GM23338 (cell line): ENCODE data around the gene SIDT1. TPM values are rescaled to one million over a fixed set of nuclear protein-coding genes. Genes with fewer than 3 reads are reported as not detected.

Experiments
- ATAC-seq: fragments of 200-7000 bp; cut with Tn5 transposase; 3 replicates; pipeline ENCODE4 v1.9.1; 2020
- DNase-seq: peaks from one replicate; pipeline ENCODE4 v3.0.0-alpha.2; 2015; ENCODE audit warnings: low spot score
- H2AFZ ChIP-seq: fragments of 200-600 bp; sonication (generic); 2 replicates; pipeline ENCODE4 v1.8.0; 2016; ENCODE audit warnings: antibody characterized with exemption, mild to moderate bottlenecking, moderate library complexity
- H3F3A ChIP-seq: fragments of 200-600 bp; sonication (generic); replicated peaks from 2 replicates; pipeline ENCODE4 v1.8.0; 2017; ENCODE audit warnings: antibody characterized with exemption, mixed run types, low read depth
- H3K27ac ChIP-seq: fragments of 200-600 bp; sonication (generic); 2 replicates; pipeline ENCODE4 v1.6.1; 2016; ENCODE audit warnings: low read depth
- H3K27me3 ChIP-seq: fragments of 200-600 bp; sonication (generic); 2 replicates; pipeline ENCODE4 v1.8.0; 2016; ENCODE audit warnings: mild to moderate bottlenecking, mixed run types, moderate library complexity; ENCODE audit not compliant: insufficient read depth
- H3K36me3 ChIP-seq: fragments of 200-600 bp; sonication (generic); 2 replicates; pipeline ENCODE4 v1.8.0; 2016; ENCODE audit warnings: mild to moderate bottlenecking; ENCODE audit not compliant: insufficient read depth
- H3K4me1 ChIP-seq: fragments of 200-600 bp; sonication (generic); 2 replicates; pipeline ENCODE4 v1.8.0; 2016; ENCODE audit warnings: mild to moderate bottlenecking, moderate library complexity; ENCODE audit not compliant: insufficient read depth
- H3K4me2 ChIP-seq: fragments of 200-600 bp; sonication (generic); 2 replicates; pipeline ENCODE4 v1.7.1; 2017; ENCODE audit warnings: mixed run types
- H3K4me3 ChIP-seq: fragments of 200-600 bp; sonication (generic); 2 replicates; pipeline ENCODE4 v1.6.1; 2016; ENCODE audit warnings: mixed run types
- H3K79me2 ChIP-seq: fragments of 200-600 bp; sonication (generic); replicated peaks from 2 replicates; pipeline ENCODE4 v1.8.0; 2017; ENCODE audit warnings: mild to moderate bottlenecking; ENCODE audit not compliant: insufficient read depth
- H3K9me2 ChIP-seq: fragments of 200-600 bp; sonication (generic); 2 replicates; pipeline ENCODE4 v1.8.0; 2017; ENCODE audit not compliant: insufficient read depth
- H4K20me1 ChIP-seq: fragments of 200-600 bp; sonication (generic); replicated peaks from 2 replicates; pipeline ENCODE4 v1.8.0; 2017; ENCODE audit warnings: mild to moderate bottlenecking; ENCODE audit not compliant: insufficient read depth
- H3K27ac Mint-ChIP-seq: 2 replicates; pipeline ENCODE4 v1.8.0; 2020; ENCODE audit warnings: inconsistent platforms, mild to moderate bottlenecking, moderate library complexity, mixed read lengths
- H3K27me3 Mint-ChIP-seq: 3 replicates; pipeline ENCODE4 v1.8.0; 2022; ENCODE audit warnings: low read depth, mild to moderate bottlenecking, moderate library complexity, mixed read lengths, inconsistent platforms; ENCODE audit not compliant: insufficient read depth, poor library complexity
- H3K36me3 Mint-ChIP-seq: 3 replicates; pipeline ENCODE4 v1.8.0; 2021; ENCODE audit warnings: low read depth, mild to moderate bottlenecking, inconsistent platforms, moderate library complexity, mixed read lengths
- H3K4me1 Mint-ChIP-seq: 3 replicates; pipeline ENCODE4 v1.8.0; 2020; ENCODE audit warnings: mild to moderate bottlenecking, inconsistent platforms, mixed read lengths
- H3K4me3 Mint-ChIP-seq: 3 replicates; pipeline ENCODE4 v1.8.0; 2021; ENCODE audit warnings: moderate library complexity, mild to moderate bottlenecking, inconsistent platforms, mixed read lengths
- H3K9me3 Mint-ChIP-seq: 3 replicates; pipeline ENCODE4 v1.8.0; 2020; ENCODE audit warnings: moderate library complexity, mild to moderate bottlenecking, inconsistent platforms, mixed read lengths
- CREB1 ChIP-seq: fragments of 250-450 bp; sonication (Bioruptor Pico); IDR thresholded peaks from 2 replicates; pipeline ENCODE4 v1.5.0; 2020; ENCODE audit warnings: low read depth, mild to moderate bottlenecking, moderate library complexity
- ETS1 ChIP-seq: IDR thresholded peaks from 2 replicates; pipeline ENCODE4 v1.6.1; 2016; ENCODE audit warnings: antibody characterized with exemption
- EZH2 ChIP-seq: fragments of 200-600 bp; sonication (generic); IDR thresholded peaks from one replicate; pipeline ENCODE4 v1.8.0; 2017; ENCODE audit warnings: antibody characterized with exemption, mild to moderate bottlenecking, low read depth; ENCODE audit not compliant: unreplicated experiment
- EZH2phosphoT487 ChIP-seq: fragments of 200-600 bp; sonication (generic); IDR thresholded peaks from one replicate; pipeline ENCODE4 v1.8.1; 2018; ENCODE audit warnings: antibody characterized with exemption; ENCODE audit not compliant: unreplicated experiment
- JUNB ChIP-seq: IDR thresholded peaks from one replicate; pipeline ENCODE4 v1.6.1; 2016; ENCODE audit warnings: antibody characterized with exemption; ENCODE audit not compliant: unreplicated experiment
- NANOG ChIP-seq: IDR thresholded peaks from 2 replicates; pipeline ENCODE4 v1.6.1; 2016; ENCODE audit warnings: antibody characterized with exemption, borderline replicate concordance
- POLR2AphosphoS5 ChIP-seq: IDR thresholded peaks from 2 replicates; pipeline ENCODE4 v1.6.1; 2016; ENCODE audit warnings: antibody characterized with exemption, low read depth
- REST ChIP-seq: IDR thresholded peaks from one replicate; pipeline ENCODE4 v1.6.1; 2018; ENCODE audit warnings: antibody characterized with exemption; ENCODE audit not compliant: unreplicated experiment
- STAT1 ChIP-seq: IDR thresholded peaks from one replicate; pipeline ENCODE4 v1.6.1; 2016; ENCODE audit warnings: antibody characterized with exemption; ENCODE audit not compliant: unreplicated experiment
- ZNF114 ChIP-seq: fragments of 250-450 bp; sonication (Bioruptor Pico); IDR thresholded peaks from 2 replicates; pipeline ENCODE4 v1.5.0; 2020; ENCODE audit warnings: mild to moderate bottlenecking, moderate library complexity
- ZNF331 ChIP-seq: fragments of 250-450 bp; sonication (Bioruptor Pico); IDR thresholded peaks from 2 replicates; pipeline ENCODE4 v1.5.0; 2020; ENCODE audit warnings: low read depth, mild to moderate bottlenecking, moderate library complexity
- ZNF462 ChIP-seq: fragments of 250-450 bp; sonication (Bioruptor Pico); IDR thresholded peaks from 2 replicates; pipeline ENCODE4 v1.5.0; 2020; ENCODE audit warnings: mild to moderate bottlenecking, moderate library complexity
- polyA plus RNA-seq: library from polyadenylated mRNA; unstranded; fragments of >200 nt; fragmentation: Nextera tagmentation; extraction: Ambion mirVana; gene quantifications from 2 replicates; pipeline ENCODE4 v1.2.1, GENCODE V29; 2016
- total RNA-seq: library from RNA; depleted of rRNA; stranded (reverse); fragments of >200 nt; shearing (Covaris generic); gene quantifications from 2 replicates; pipeline ENCODE4 v1.2.3, GENCODE V29; 2014

Gene SIDT1
- total and polyA plus RNA-seq, 2 experiments from 2014 or later = 0.10 TPM; not detected in 1

GRCh38 chr3:113607219-113607596 is 74.9 kb downstream of the SIDT1 start (continued):
- no peak for TF ChIP-seq STAT1
- no peak for TF ChIP-seq NANOG
- no peak for TF ChIP-seq JUNB

GRCh38 chr3:113614402-113614801 is 82.0 kb downstream of the SIDT1 start:
- no peak overlapping the region for H3K4me2 ChIP-seq
- H3K27me3 ChIP-seq = no peaks in the 10 kb centered on the region
- H3K36me3 Mint-ChIP-seq = no peaks in the 10 kb centered on the region
- TF ChIP-seq REST (no peak), POLR2AphosphoS5 (no peak), ZNF114 (no peak), CREB1 (CRISPR knock-in tag) (no peak), ZNF462 (CRISPR knock-in tag) (no peak), ETS1 (no peak), EZH2phosphoT487 (no peak), EZH2 (no peak), STAT1 (no peak), JUNB (no peak), ZNF331 (CRISPR knock-in tag) (no peak), NANOG (no peak)
- H3F3A ChIP-seq = no peaks in the 10 kb centered on the region
- H3K27me3 Mint-ChIP-seq = peaks cover 7% of the 10 kb centered on the region
- H3K4me1 ChIP-seq = no peaks in the 10 kb centered on the region
- no peaks in the 10 kb centered on the region for H3K9me3 Mint-ChIP-seq
- H3K79me2 ChIP-seq = no peaks in the 10 kb centered on the region
- DNase-seq = no peak
- no peaks in the 10 kb centered on the region for H4K20me1 ChIP-seq
- no peak overlapping the region for H3K27ac Mint-ChIP-seq
- H3K4me1 Mint-ChIP-seq = no peaks in the 10 kb centered on the region
- no peaks in the 10 kb centered on the region for H3K9me2 ChIP-seq
- peak overlapping the region; percentile 91 for H2AFZ ChIP-seq
- H3K27ac ChIP-seq = no peak overlapping the region
- no peak for ATAC-seq
- H3K4me3 ChIP-seq = no peak overlapping the region
- no peaks in the 10 kb centered on the region for H3K36me3 ChIP-seq
- H3K4me3 Mint-ChIP-seq = no peak overlapping the region
